ENCODE data around the gene AHNAK.
A peak's percentile ranks its signal among the peaks of the same experiment; 100 is the strongest.

Gene AHNAK

GRCh38 chr11:62489204-62489603 lies 57.4 kb downstream of the AHNAK start:
- Histone ChIP-seq H3K4me1 (ENCODE audit: insufficient read depth, low read length) (no peaks in the 10 kb centered on the region), H3K27ac (ENCODE audit: low read depth, low read length) (no peak overlapping the region)
- 96% methylated on average over 4 of the region's 4 CpGs for WGBS

GRCh38 chr11:62487738-62488551 lies 58.7 kb downstream of the AHNAK start:
- no peaks in the 10 kb centered on the region for H3K4me1 ChIP-seq (ENCODE audit: insufficient read depth, low read length)
- WGBS, result 86% methylated on average over 19 of the region's 19 CpGs
- H3K36me3 ChIP-seq (ENCODE audit: insufficient read depth, low read length), result no peaks in the 10 kb centered on the region
- H3K9ac ChIP-seq (ENCODE audit: low read depth, low read length), result no peak overlapping the region
- H3K27me3 ChIP-seq (ENCODE audit: insufficient read depth, low read length), result no peaks in the 10 kb centered on the region
- H3K9me3 ChIP-seq (ENCODE audit: insufficient read depth, low read depth, low read length), result no peaks in the 10 kb centered on the region
- H3K4me3 ChIP-seq (ENCODE audit: low read length), result no peak overlapping the region
- no peak overlapping the region for H3K27ac ChIP-seq (ENCODE audit: low read depth, low read length)

More at GRCh38 chr11:62489204-62489603, 57.4 kb downstream of the AHNAK start:
- Histone ChIP-seq H3K4me3 (ENCODE audit: low read length) (no peak overlapping the region), H3K9ac (ENCODE audit: low read depth, low read length) (no peak overlapping the region), H3K9me3 (ENCODE audit: insufficient read depth, low read depth, low read length) (no peaks in the 10 kb centered on the region), H3K27me3 (ENCODE audit: insufficient read depth, low read length) (no peaks in the 10 kb centered on the region), H3K36me3 (ENCODE audit: insufficient read depth, low read length) (no peaks in the 10 kb centered on the region)

DNA sequence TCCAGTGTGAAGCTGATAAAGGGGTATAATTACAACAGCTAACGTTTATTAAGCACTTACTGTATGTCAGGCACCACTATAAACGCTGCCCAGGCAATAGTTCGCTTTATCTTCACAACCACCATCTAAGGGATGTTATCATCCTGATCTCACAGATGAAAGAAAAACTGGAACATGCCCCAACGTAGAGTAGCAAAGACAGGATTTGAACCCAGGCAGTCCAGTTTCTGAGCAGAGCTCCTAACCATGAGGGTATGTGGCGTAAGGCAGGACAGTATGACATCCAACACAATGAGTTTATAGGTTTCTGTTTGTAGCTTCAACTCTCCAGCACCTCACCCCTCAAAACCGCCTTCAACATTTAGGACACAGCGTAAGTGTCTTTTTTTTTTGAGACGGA lies 59.5 kb downstream of the AHNAK start:
- no peak overlapping the region for H3K27ac ChIP-seq (ENCODE audit: low read depth, low read length)
- no peaks in the 10 kb centered on the region for H3K4me1 ChIP-seq (ENCODE audit: insufficient read depth, low read length)
- H3K27me3 ChIP-seq (ENCODE audit: insufficient read depth, low read length), result no peaks in the 10 kb centered on the region
- no peak overlapping the region for H3K4me3 ChIP-seq (ENCODE audit: low read length)
- WGBS, result 90% methylated on average over 8 of the region's 8 CpGs
- no peaks in the 10 kb centered on the region for H3K9me3 ChIP-seq (ENCODE audit: insufficient read depth, low read depth, low read length)
- no peak overlapping the region for H3K9ac ChIP-seq (ENCODE audit: low read depth, low read length)
- no peaks in the 10 kb centered on the region for H3K36me3 ChIP-seq (ENCODE audit: insufficient read depth, low read length)

DNA sequence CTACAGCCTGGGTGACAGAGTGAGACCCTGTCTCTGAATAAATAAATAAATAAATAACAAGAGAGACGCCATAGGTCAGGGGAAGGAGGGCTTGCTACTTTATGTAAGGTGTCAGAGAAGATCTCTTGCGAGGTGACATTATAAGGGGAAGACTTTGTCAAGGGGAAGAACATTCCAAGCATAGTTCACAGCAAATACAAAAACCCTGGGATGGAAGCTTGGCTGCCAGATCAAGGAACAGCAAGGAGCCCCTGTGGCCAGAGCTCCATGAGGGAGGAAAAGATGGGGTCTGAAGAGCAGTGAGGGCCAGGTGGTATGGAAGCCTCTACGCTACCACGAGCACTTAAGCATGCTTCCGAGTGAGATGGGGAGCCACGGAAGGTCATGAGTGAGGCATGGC lies 62.3 kb downstream of the AHNAK start:
- Histone ChIP-seq H3K9me3 (ENCODE audit: insufficient read depth, low read depth, low read length) (no peaks in the 10 kb centered on the region), H3K27ac (ENCODE audit: low read depth, low read length) (no peak overlapping the region), H3K36me3 (ENCODE audit: insufficient read depth, low read length) (no peaks in the 10 kb centered on the region), H3K27me3 (ENCODE audit: insufficient read depth, low read length) (no peaks in the 10 kb centered on the region), H3K4me1 (ENCODE audit: insufficient read depth, low read length) (0 out of 2 replicates have a peak, but pooled peaks cover 3% of the 10 kb centered on the region), H3K9ac (ENCODE audit: low read depth, low read length) (no peak overlapping the region), H3K4me3 (ENCODE audit: low read length) (no peak overlapping the region)
- 91% methylated on average over 5 of the region's 6 CpGs for WGBS

- no peak overlapping the region for H3K27ac ChIP-seq (ENCODE audit: low read depth, low read length)
- no peaks in the 10 kb centered on the region for H3K27me3 ChIP-seq (ENCODE audit: insufficient read depth, low read length)
- H3K36me3 ChIP-seq (ENCODE audit: insufficient read depth, low read length), result no peaks in the 10 kb centered on the region
- 86% methylated on average over 6 of the region's 6 CpGs for WGBS
- H3K9ac ChIP-seq (ENCODE audit: low read depth, low read length), result no peak overlapping the region
- H3K4me3 ChIP-seq (ENCODE audit: low read length), result no peak overlapping the region
- H3K9me3 ChIP-seq (ENCODE audit: insufficient read depth, low read depth, low read length), result no peaks in the 10 kb centered on the region
- peaks cover 10% of the 10 kb centered on the region; the same call in 1 of the 2 replicates for H3K4me1 ChIP-seq (ENCODE audit: insufficient read depth, low read length)
Measured at GRCh38 chr11:62482753-62483152, 63.9 kb downstream of the AHNAK start.

- Histone ChIP-seq H3K4me1 (ENCODE audit: insufficient read depth, low read length) (peaks cover 12% of the 10 kb centered on the region; the same call in 1 of the 2 replicates), H3K9ac (ENCODE audit: low read depth, low read length) (no peak overlapping the region), H3K27ac (ENCODE audit: low read depth, low read length) (peak overlapping the region; percentile 16; the same call in 1 of the 2 replicates), H3K4me3 (ENCODE audit: low read length) (no peak overlapping the region), H3K9me3 (ENCODE audit: insufficient read depth, low read depth, low read length) (no peaks in the 10 kb centered on the region), H3K27me3 (ENCODE audit: insufficient read depth, low read length) (no peaks in the 10 kb centered on the region), H3K36me3 (ENCODE audit: insufficient read depth, low read length) (no peaks in the 10 kb centered on the region)
- 85% methylated on average over 7 of the region's 7 CpGs for WGBS
Measured at GRCh38 chr11:62479631-62480201, 66.9 kb downstream of the AHNAK start.

GRCh38 chr11:62477927-62478326 lies 68.7 kb downstream of the AHNAK start:
- no peak overlapping the region for H3K9ac ChIP-seq (ENCODE audit: low read depth, low read length)
- no peaks in the 10 kb centered on the region for H3K36me3 ChIP-seq (ENCODE audit: insufficient read depth, low read length)
- no peaks in the 10 kb centered on the region for H3K27me3 ChIP-seq (ENCODE audit: insufficient read depth, low read length)
- H3K4me1 ChIP-seq (ENCODE audit: insufficient read depth, low read length), result peaks cover 12% of the 10 kb centered on the region; the same call in 1 of the 2 replicates
- H3K9me3 ChIP-seq (ENCODE audit: insufficient read depth, low read depth, low read length), result no peaks in the 10 kb centered on the region
- H3K27ac ChIP-seq (ENCODE audit: low read depth, low read length), result no peak overlapping the region
- H3K4me3 ChIP-seq (ENCODE audit: low read length), result no peak overlapping the region
- 83% methylated on average over 5 of the region's 5 CpGs for WGBS

DNA sequence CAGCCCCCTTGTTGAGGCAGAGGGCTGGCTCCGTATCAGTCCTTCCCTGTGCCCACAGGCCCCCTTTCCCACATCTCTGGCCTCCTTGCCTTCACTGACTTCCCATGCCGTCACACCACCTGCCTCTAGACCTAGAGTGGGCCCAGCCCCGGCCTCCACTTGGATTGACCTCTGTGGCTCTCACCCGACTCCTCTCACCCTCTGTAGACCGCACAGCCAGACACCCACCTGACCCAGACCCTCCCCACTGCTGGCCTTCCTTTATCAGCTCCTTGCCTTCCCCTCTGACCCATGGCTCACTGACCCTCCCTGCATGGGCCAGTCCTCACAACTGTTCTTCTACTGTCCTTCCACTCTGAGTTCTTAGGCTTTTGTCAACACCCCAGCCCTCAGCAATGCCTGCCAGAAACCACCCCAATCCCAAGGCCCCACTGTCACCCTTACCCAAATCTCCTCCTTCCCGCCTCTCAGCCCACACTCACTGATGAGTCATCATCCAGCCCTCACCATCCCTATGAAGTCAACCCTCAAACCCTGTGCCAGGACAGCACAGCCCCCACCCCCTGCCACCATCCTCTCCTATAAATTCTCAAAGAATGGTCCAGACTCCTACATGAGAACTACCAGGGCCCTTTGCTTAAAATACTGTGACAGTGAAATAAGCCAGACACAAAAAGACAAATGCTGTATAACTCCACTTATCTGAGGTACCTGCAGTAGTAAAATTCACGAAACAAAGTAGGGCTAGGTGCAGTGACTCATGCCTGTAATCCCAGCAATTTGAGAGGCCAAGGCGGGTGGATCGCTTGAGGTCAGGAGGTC lies 74.3 kb downstream of the AHNAK start:
- H3K27ac ChIP-seq (ENCODE audit: low read depth, low read length), result no peak overlapping the region
- 82% methylated on average over 9 of the region's 9 CpGs for WGBS
- no peaks in the 10 kb centered on the region for H3K9me3 ChIP-seq (ENCODE audit: insufficient read depth, low read depth, low read length)
- H3K4me1 ChIP-seq (ENCODE audit: insufficient read depth, low read length), result no peaks in the 10 kb centered on the region; the same call in 1 of the 2 replicates
- no peak overlapping the region for H3K4me3 ChIP-seq (ENCODE audit: low read length)
- H3K36me3 ChIP-seq (ENCODE audit: insufficient read depth, low read length), result no peaks in the 10 kb centered on the region
- no peaks in the 10 kb centered on the region for H3K27me3 ChIP-seq (ENCODE audit: insufficient read depth, low read length)
- no peak overlapping the region for H3K9ac ChIP-seq (ENCODE audit: low read depth, low read length)

DNA sequence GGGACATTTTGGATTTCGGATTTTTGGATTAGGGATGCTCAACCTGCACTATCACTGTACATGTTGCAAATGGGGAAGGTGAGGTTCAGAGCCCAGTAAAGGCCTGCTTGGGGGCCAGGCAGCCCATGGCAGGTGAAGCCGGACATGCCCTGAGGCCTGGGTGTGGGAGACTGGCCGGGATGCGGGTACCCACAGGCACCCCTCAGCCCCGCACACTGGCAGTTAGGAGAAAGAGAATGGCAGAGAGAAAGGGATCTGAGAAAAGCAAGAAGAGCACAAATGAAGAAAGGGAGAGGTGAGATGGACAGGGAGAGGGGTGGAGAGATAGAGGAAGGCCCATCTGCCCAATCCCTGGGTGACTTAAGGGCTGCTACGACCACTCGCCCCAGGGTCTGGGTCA lies 75.0 kb downstream of the AHNAK start:
- Histone ChIP-seq H3K9ac (ENCODE audit: low read depth, low read length) (no peak overlapping the region), H3K27me3 (ENCODE audit: insufficient read depth, low read length) (no peaks in the 10 kb centered on the region), H3K4me3 (ENCODE audit: low read length) (no peak overlapping the region), H3K27ac (ENCODE audit: low read depth, low read length) (no peak overlapping the region), H3K36me3 (ENCODE audit: insufficient read depth, low read length) (no peaks in the 10 kb centered on the region), H3K9me3 (ENCODE audit: insufficient read depth, low read depth, low read length) (no peaks in the 10 kb centered on the region), H3K4me1 (ENCODE audit: insufficient read depth, low read length) (no peaks in the 10 kb centered on the region; the same call in 1 of the 2 replicates)
- WGBS, result 92% methylated on average over 7 of the region's 7 CpGs

DNA sequence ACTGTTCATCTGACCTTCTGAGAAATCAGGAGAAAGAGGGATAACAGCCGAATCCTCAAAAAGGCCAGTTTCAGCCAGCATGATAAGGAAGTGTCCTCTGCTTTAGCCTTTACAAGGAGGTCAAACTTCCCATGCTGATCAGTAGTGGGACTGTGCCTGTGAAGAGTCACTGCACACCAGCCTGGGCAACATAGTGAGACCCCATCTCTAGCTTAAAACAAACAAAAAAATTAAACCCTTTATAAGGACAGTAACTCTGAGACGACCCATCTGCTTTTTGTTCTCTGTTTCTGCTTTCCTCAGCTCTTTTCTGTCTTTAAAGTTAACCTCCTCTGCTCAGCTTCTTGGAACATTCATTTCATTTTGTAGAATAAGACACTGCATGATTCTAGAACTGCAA lies 78.0 kb downstream of the AHNAK start:
- H3K9ac ChIP-seq (ENCODE audit: low read depth, low read length), result no peak overlapping the region
- no peaks in the 10 kb centered on the region for H3K9me3 ChIP-seq (ENCODE audit: insufficient read depth, low read depth, low read length)
- H3K4me1 ChIP-seq (ENCODE audit: insufficient read depth, low read length), result no peaks in the 10 kb centered on the region; the same call in 1 of the 2 replicates
- H3K27ac ChIP-seq (ENCODE audit: low read depth, low read length), result no peak overlapping the region
- no peaks in the 10 kb centered on the region for H3K36me3 ChIP-seq (ENCODE audit: insufficient read depth, low read length)
- H3K4me3 ChIP-seq (ENCODE audit: low read length), result no peak overlapping the region
- no peaks in the 10 kb centered on the region for H3K27me3 ChIP-seq (ENCODE audit: insufficient read depth, low read length)
- WGBS, result 93% methylated on average over 2 of the region's 2 CpGs

DNA sequence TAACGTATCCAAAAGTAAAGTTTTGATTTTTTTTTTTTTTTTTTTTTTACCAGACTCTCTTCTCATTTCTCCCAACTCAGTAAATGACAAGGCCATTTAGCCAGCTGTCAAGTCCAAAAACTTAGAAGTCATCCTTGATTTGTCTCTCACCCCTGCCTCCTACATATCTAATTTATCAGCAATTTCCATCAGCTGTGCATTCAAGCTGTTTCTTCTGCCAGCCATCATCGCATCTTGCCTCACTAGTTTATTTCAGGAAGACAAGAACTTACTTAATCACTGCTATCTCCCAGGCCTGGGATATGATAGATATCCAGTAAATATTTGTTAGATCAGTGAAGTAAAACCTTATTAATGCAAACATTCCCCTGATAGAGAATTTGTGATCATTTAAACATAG lies 80.2 kb downstream of the AHNAK start:
- 98% methylated on average over 2 of the region's 2 CpGs for WGBS
- no peaks in the 10 kb centered on the region for H3K27me3 ChIP-seq (ENCODE audit: insufficient read depth, low read length)
- no peak overlapping the region for H3K27ac ChIP-seq (ENCODE audit: low read depth, low read length)

More for the DNA sequence above, 80.2 kb downstream of the AHNAK start:
- Histone ChIP-seq H3K9ac (ENCODE audit: low read depth, low read length) (no peak overlapping the region), H3K9me3 (ENCODE audit: insufficient read depth, low read depth, low read length) (no peaks in the 10 kb centered on the region), H3K4me1 (ENCODE audit: insufficient read depth, low read length) (no peaks in the 10 kb centered on the region), H3K4me3 (ENCODE audit: low read length) (no peak overlapping the region), H3K36me3 (ENCODE audit: insufficient read depth, low read length) (no peaks in the 10 kb centered on the region)
